GM18867 (cell line): ENCODE results near the gene WSCD1.

ENCODE experiments used
- ATAC-seq: cut with Tn5 transposase; IDR thresholded peaks from one replicate; pipeline ENCODE4 v1.9.1; 2021; ENCODE audit warnings: mild to moderate bottlenecking, moderate library complexity; ENCODE audit not compliant: unreplicated experiment

The WSCD1 gene

GRCh38 chr17:6147042-6147441, 76.9 kb downstream of the WSCD1 start:
- no peak for ATAC-seq

- no peak for ATAC-seq
Measured at GRCh38 chr17:6153375-6153774, 83.2 kb downstream of the WSCD1 start.

DNA sequence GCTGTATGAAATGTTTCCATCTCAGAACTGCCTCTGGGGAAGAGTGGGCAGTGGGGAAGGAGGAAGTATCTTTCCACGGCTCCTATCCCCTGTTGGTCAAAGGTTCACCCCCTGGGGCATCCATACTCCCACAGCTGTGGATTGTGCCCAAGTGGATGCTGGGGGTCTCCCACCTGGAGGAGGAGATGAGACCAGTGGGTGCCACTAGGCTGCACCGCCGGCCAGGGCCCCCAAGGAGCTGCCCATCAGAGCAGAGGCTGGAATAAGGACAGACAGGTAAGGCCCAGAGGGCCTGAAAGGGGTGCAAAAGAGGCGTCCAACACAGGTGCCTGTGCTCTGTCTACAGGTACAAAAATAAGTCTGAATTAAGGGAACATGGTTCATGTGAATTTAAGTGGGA, 87.5 kb downstream of the WSCD1 start:
- ATAC-seq: no peak

DNA sequence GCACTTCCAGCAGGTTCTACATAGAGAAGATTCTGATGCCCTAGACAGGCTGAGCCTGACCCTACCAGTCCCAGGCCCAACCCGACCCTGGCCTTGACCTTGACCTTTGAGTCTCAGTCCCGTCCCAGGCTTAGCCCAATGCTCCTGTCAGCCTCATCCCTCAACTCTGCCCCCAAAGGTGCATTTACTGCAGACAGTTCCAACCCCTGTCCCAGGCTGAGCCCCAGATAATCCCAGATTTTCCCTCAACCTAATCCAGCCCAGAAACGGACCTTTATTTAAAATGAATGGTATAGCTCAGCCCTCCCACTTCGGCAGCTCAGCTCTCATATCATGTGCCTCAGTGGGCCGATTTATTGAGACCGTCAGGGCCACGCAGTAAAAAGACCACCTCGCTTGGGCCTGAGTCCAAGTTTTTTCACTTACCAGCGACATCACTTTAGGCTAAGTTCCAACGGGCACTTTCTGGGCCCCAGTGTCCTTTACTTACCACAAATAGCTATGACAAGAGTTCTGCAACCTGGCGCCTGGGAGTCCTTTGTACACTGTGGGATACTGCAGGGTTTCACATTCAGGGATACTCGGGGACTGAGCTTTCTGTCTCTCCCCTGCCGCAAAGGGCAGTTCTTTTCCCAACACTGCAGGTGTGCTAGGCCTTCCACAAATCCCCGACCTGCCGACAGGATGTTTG, 89.5 kb downstream of the WSCD1 start:
- no peak for ATAC-seq

- ATAC-seq: no peak
Measured at GRCh38 chr17:6160232-6160555, 90.0 kb downstream of the WSCD1 start.

- no peak for ATAC-seq
Measured at GRCh38 chr17:6160911-6161855, 91.0 kb downstream of the WSCD1 start.

DNA sequence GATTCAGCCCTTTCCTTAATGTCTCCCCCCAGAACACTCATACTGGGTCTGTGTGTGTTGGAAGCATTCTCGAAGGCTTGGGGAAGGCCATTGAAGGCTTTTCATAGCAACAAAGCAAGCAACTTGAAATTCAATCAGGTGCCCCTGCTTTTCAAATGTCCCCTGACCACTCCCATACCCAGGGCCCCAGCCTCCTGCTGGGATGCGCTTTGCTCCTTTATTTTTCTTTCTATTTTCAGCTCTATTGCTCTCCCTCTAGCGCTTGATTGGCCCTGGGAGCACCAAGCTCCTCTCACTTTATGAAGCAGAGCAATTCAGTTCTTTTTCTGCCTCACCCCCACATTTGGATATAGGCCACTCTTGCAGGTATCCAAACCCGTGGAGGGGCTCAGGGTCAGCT, 92.0 kb downstream of the WSCD1 start:
- no peak for ATAC-seq

GRCh38 chr17:6162892-6163291, 92.7 kb downstream of the WSCD1 start:
- ATAC-seq: no peak

DNA sequence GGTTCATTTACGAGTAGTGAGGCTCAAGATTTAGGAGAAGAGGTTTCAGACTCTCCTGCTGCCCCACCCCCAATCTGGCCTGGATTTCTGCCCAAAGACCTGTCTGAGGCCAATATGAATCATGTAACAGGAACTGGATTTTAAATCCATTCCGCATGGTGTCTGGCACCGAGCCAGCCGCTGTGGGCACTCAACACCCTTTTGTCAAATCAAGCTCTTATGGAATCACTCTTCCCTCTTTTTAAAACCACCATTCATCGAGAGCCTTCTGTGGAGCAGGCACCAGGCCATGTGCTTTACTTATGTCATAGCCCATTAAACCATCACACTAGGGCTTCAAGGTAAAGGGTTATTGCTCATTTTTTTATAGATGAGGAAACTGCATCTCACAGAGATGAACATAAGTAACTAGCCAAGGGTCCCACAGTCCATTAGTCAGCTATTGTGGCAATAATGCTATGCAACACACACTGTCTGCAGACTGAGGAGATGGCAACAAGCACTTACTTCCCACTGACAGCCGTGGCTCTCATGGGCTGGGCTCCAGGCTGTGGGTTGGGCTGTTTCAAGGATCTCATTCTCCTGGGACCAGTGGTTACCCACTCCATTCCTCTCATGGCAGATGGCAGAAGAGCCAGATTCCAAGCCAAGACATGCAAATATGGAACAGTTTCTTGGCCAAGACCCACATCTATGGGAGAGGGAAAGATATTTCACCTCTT, 93.6 kb downstream of the WSCD1 start:
- ATAC-seq: no peak

DNA sequence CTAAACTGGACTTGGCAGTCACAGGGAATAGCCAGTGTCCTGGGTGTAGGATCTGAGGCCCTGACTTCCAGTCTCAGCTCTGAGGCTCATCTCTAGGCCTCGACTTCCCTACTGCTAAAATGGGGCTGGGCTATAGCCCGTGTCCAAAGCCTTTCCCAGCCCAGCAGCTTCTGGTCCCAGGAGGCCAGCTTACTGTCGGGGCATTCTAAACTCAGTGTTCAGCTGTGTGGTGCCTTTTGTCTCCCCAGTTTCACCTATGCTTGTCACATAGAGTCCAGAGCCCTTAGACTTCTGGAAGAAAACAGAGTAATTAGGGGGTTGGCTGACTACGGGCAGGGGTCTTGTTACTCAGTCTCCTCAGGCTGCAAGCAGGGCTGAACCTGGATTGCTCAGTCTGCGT, 94.8 kb downstream of the WSCD1 start:
- no peak for ATAC-seq

DNA sequence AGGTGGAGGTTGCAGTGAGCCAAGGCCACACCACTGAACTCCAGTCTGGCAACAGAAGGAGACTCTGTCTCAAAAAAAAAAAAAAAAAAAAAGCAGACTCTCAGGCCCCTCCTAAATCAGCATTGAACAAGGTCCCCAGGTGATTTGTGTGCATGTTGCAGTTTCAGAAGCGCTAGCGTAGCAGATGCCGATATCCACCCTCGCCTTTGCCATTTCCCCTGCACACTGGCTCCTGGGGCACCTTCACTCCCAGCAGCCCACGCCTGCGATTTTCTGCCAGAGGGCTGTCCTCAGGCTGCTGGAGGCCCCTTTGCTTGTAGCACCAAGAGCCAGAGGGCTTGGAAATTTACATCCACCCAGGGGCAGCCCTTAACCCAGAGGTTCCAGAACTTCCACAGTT, 95.6 kb downstream of the WSCD1 start:
- ATAC-seq: no peak

DNA sequence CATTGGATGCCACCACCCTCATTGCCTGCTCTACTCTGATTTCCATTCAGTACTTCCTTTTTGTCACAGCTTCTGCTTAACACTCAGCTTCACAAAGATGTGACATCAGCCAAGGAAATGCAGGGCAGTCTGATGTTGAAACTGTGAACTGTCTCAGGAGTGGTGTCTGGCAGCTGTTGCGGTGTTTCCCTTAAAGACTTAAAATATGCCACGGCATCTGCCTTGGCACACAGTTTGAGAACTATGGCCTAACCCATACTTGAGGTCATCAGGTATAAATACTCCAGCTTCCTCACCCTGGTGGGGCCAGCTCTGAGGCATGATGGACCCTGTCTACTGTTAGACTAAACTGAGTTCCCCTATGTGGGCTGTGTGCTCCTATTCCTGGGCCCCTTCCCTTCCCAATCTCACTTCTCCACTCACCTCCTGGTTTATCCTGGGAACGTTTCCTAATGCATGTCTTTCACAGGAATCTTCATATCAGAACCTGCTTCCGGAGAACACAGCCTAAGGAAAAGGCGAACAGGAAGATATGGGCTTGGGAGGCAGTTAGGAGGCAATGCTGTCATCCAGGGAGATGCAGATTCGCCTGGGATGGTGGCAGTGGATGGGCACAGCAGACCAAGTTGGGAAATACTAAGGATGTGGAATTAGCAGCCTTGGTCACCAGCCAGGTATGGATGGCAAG, 96.5 kb downstream of the WSCD1 start:
- no peak for ATAC-seq

DNA sequence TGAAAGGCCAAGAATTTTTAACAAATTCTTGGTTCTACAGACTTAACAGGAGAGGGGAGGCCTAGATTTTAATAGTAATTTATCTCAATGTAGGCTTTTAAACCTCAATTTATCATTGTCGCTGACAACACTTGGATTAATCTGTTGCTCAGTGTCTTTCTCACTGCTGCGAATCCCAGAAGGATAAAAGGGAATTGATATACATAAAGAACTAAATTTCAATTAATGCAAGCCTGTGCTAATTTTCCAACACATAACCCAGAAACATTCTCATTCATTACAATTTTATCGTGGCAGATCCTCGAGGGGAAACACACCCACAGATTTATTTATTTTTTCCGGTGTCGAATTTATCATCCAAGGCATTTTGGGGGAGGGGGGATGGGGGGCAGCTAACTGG, 98.1 kb downstream of the WSCD1 start:
- ATAC-seq: no peak

DNA sequence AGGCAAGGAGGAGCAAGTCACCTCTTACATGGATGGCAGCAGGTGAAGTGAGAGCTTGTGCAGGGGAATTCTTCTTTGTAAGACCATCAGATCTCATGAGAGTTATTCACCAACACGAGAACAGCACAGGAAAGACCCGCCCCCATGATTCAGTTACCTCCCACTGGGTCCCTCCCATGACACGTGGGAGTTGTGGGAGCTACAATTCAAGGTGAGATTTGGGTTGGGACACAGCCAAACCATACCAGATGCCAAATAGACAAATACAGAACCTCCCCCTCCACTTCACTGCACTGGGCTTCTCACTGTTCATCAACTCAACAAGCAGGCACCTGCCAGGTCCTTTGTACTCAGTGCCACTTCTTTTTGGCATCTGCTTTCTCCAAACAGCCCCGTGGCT, 100.2 kb downstream of the WSCD1 start:
- ATAC-seq: no peak

GRCh38 chr17:6172642-6173330, 102.6 kb downstream of the WSCD1 start:
- ATAC-seq: no peak

GRCh38 chr17:6173653-6174052, 103.5 kb downstream of the WSCD1 start:
- no peak for ATAC-seq
